HG02870 (cell line): ENCODE data around the gene SHANK1.

ENCODE experiments used
- ATAC-seq: cut with Tn5 transposase; IDR thresholded peaks from one replicate; pipeline ENCODE4 v1.9.1; 2021; ENCODE audit warnings: mild to moderate bottlenecking, moderate library complexity; ENCODE audit not compliant: unreplicated experiment

SHANK1 gene

DNA sequence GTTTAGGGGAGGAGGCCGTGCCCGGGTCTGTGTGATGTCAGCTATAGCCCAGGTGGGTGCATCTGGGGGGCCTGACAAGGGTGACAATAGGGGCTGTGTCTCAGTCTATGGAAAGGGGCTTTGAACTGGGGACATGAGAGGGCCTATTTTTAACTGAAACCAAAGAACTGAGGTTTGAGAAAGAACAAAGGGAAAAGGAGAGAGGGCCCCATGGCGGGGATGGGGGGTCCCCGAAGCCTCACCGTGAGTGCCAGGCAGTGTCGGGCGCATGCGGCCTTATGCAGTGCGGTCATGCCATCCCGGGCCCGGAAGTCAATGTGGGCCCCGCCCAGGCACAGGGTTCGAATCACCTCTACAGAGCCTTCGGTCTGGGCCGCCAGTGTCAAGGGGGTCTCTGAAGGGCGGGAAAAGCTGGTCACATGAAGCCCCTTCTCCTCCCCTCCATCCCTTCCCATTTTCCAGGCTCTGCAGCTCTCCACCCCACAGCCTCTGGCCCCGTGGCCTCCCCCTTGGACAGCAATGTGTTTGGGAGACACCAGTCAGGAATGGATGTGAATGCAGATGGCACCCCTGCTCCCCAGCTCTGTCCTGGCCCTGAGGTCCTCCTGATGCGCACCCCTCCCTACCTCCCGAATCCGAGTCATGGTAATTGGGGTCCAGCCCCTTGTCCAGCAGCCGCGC lies 5.9 kb downstream of the SHANK1 start:
- no peak for ATAC-seq

DNA sequence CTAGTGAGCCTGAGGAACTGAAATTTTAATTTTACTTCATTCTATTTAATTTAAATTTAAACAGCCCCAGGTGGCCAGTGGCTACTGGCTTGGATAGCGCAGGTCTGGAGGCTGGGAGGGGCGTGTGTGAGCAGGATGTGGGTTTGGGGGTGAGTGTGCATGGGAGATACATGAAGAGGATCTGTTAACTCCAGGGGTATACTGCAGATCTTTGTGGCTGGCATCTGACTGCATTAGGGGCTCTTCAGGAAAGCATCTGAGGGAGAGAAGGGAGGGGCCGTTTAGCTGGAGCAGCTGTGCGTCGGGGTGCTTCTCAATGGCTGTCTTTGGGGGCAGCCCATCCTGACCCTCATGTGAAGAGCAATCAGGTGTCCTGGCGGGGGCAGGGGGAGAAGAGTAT lies 6.8 kb downstream of the SHANK1 start:
- no peak for ATAC-seq

DNA sequence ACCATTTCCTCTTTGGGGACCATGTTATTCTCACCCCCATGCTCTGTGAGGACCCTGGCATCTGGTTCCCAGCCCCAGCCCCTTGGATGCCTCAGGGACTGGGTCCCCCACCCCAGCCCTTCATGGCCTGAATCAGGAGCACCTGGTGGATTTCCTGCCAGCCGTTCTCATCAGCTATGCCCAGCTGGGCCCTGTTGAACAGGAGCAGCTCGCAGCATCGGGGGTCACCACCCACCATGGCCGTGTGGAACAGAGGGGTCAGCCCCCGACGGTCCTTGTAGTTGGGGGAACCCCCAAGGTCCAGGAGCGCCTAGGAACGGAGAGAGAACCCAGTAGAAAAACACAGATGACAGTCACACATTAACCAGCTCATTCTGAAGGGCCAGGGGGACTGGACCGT lies 7.8 kb downstream of the SHANK1 start:
- no peak for ATAC-seq

DNA sequence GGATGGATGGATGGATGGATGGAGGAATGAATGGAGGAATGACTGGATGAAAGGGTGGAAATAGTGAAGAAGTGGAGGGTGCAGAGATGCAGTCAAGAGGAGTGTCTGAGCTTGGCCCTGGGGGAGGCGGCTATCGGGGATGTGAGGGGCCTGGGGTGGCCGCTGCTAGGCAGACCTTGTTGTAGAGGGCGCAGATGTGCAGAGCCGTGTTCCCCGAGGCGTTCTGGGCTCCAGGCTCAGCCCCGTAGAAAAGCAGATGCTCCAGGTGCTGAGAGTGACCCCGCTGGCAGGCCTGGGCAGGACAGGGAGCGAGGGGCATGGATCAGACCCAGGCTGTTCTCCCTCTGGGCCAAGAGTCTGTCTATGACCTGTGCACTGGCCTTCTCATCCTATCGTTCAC lies 8.4 kb downstream of the SHANK1 start:
- no peak for ATAC-seq

DNA sequence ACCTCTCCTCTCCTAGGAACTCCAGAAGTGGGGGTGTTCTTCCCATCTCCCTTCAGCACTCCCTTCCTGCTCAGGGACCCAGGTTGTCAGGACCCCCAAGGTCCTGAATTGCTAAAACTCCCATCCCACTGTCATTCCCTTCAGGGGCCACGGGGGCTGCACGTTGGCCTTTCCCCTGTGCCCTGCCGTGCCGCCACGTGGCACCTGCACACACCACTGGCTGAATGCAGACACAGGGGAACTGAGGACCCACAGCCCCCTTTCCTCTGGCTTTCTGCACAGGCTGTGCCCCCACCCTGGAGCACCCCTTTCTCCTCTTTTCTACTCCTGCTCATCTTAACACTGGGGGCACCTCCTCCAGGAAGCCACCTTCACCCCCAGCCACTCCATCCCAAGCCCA lies 9.0 kb downstream of the SHANK1 start:
- no peak for ATAC-seq

DNA sequence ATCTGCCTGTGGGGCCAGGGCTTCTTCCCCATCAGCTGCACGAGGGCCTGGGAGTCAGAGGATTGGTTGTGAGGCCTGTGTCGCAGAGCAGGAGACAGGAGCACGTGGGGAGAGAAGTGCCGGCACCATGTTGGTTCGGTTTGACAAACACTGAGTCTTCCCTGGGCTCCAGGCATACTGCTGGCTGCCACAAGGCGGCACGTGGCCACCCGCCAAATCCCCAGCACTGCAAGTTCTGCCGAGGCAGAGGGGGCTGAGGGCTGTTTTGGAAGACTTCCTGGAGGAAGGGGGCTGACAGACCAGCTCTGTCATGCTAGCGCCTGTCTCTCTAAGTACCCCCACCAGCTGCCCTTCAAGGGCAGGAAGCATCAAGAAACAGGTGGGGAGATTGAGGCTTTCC lies 9.5 kb downstream of the SHANK1 start:
- no peak for ATAC-seq

DNA sequence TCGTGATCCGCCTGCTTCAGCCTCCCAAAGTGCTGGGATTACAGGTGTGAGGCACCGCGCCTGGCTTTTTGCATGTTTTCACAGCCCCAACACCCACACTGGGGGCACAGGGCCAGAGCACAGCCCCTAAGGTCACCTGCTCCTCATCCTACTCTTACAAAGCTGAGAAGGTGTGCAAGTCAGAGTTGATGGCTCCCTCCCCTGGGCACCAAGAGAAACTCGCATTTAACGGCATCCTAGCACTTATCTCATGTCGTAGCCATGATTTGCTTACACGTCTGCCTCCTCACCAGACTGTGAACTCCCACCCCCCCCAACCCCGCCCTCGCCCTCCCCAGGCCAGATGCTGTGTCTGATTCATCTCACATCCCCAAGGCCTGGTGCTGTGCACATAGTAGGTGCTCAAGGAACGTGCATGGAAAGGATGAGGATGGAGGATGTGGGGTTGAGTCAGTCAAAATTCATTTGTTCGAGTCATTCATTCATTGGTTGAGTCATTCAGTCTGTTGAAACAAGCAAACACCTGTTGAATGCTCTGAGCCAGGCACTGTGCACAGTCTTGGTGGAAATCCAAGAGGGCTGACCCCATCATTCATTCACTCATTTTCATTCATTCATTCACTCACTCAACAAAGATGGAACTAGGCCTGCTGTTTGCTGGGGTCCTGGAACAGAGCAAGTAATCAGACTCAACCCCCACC lies 11.3 kb downstream of the SHANK1 start:
- no peak for ATAC-seq

DNA sequence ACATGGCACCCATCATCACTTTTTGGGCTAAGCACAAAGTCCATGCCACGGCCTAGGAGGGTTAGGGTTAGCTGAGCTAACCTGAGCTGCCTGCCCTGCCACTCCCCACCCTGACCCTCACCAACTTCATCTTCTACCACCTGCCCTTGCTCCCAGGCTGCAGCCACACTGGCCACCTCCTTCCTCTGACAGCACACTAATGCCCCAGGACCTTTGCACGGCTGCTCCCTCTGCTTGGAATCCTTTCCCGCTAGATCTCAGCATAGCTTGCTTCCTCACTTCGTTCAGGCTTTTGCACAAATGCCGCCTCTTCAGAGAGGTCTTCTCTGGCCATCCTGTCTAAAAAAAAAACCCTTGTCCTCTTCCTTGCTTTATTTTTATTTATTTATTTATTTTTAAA lies 13.2 kb downstream of the SHANK1 start:
- ATAC-seq = no peak

DNA sequence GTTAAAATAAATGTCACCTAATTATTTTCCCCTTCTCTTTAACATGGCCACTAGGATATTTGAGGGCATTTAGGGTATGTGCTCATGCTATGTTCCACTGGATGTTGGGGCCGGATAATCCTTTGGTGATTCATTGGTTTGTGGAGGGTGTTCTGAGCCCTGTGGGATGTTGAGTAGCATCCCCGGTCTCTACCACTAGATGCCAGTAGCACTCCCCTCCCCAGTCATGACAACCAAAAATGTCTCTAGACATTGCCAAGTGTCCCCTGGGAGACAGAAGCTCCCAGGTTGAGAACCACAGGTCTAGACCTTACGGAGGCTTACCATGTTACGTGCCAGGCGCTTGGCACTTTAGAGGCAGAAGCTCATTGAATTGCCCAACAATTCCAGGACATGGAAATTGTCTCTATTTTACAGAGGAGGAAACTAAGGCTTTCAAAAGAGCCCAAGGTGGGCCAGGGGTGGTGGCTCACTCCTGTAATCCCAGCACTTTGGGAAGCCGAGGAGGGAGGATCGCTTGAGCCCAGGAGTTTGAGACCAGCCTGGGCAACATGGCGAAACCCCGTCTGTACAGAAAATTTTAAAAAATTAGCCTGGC lies 14.1 kb downstream of the SHANK1 start:
- ATAC-seq = no peak

DNA sequence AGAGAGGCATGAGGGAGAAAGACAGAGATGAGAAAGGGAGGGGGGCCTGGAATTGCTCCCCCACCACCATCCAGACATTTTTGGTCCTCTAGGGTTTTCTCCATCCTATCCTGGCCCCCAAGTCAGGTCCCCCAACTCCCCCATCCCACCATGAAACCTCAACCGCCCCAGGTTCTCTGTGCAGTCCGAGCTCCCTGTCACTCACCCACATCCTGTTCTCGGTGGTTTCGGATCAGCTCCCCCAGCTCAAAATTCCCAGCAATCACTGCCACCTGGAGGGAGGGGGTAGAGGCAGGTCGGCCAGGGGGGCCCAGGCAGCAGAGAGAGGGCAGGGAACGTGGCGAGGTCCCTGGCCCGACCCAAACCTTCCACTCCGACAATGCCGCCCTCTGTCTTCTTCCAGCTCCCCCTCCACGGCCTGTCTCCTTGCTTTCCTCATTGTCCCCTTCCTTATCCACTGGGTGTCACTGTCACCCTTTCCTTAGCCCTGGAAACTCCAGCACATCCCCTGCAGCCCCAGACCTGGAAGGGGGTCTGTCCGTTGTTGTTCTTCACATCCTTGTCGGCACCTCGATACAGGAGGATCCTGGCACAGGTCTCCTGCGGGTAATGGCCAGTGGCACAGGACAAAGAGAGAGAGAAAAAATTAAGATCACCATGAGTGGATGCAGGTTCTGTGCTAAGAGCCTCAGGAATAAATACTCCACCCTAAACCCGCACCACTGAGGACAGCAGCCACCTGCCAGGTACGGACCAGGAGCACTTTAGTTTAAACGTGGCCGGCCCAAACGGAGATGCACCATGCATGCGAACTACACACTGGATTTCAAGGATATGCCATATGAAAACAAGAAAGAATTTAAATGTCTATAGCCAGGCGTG lies 15.4 kb downstream of the SHANK1 start:
- no peak for ATAC-seq

DNA sequence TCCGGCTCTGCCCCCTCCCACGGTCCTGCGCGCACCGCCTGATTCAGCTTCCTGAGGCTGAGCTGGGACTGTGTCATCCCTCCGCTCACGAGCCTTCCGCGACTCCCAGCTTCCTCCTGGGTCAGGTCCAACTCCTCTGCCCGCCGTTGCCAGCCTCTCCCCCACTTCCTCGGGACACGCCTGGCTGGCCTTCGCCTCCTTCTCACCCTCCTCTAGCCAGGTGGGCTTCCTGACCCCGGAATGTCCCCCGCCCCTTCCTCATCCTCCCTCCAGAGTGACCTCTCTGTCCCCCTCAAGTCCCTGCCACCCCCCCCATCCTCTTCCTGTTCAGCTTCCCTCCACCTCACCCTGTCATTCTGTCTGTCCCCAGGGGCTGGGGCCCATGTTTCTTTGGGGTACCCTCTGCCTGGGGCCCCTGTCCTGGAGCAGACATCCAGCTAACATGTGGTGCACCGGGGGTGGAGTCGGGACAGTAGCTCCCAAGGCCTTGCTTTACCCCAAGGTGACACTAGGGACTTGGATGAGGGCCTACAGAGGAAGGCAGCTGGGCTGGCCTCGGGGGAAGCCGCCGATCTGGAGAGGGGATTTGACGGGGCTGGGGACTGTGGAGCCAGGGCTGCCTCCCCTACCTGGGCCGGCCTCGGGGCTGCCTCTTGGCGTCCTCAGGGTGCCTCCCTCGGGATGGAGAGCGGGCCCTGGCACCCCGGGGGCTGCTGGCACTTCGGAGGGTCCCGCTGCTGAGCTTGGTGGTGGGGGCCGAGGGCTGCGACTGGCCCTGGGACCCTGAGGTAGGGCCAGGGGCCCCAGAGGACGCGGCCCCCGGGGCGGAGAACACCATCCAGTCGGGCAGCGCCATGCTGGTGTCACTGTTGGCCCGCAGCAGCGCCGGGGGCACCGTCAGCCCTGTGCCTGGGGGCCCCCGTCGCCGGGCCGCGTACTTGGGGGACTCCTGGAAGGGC lies 16.5 kb downstream of the SHANK1 start:
- ATAC-seq = no peak

DNA sequence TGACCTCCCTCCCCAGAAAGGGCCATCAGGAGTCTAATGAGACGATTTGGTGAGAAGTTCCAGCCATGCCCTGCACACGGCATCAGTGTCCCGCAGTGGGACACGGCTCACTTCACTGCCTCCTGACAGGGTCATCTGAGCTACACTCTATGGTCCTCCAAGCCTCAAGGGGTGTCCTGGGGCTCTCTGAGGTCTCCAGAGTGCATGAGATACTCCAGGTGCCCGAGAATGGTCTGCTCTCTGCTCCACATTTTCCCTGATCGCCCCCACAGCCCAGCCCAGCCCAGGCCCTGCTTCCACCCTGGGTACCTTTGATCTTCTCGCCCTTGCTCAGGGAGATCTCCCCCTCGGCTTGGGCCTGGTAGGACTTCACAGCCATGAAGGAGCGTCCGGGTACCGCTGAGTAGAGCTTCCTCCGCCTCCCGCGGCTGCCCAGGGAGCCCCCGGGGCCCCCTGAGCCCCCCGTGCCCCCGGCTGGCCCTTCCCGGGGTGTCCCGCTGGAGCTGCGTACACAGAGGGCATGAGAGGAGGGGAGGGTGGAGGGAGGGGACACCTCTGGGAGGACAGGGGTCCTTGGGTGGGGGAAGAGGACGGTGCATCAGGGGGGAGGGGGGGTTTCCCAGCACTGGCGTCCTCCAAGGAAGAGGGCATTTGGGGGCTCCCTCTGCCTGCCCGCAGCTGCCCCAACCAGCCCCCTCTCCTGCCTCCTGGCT lies 17.3 kb downstream of the SHANK1 start:
- no peak for ATAC-seq

DNA sequence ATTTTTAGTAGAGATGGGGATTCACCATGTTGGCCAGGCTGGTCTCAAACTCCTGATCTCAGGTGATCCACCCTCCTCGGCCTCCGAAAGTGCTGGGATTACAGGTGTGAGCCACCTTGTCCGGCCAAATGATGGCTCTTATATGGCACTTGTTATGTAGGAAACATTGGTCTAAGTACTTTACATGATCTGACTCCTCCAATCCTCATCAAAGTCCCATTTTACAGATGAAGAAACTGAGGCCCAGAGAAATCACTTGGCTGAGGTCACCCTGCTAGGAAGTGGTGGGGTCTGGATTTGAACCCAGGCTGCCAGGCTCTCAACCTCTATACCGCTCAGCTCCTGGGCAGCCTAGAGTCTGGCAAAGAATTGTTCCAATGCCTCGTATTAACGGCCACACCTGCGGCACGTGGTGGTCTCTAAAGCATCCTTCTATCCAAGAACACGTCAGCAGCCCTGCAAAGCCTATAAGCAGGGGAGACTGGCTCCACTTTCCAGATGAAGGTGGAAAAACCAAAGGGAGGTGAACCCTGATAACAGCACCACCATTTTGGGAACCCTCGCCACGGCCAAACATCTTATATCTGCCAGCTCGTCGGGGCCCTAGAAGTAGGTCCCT lies 18.1 kb downstream of the SHANK1 start:
- no peak for ATAC-seq

DNA sequence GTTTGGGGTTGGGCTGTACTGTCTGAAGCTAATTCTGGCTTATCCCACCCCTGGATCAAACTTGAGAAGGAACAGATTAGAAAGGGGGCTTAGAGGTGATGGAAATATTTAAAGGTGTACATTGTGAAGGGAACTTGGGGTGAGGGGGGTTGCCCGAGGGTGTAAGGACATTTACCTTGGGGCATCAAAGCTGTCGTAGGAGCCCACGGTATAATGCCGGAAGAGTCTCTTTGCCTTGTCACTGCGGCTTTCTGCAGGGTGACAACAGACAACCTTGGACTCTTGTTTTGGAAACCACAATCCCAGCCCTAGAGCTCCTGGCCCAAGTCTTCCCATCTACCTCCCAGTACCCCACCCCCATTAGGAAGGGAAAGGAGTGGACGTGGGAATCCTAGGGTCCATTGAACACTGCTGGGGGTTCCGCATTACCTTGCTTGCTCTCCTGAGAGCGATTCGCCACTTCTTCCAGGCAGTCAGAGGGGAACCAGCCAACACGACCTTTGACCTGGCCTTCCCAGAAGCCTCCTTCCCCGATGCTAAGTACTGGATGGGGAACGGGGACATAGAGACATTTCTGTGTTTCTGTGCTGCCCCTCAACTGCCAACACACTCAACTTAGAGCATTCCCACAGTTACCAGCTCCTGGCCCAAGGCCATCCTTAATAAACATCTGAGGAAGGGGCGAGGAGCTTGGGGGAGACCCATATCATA lies 22.0 kb downstream of the SHANK1 start:
- ATAC-seq = no peak

DNA sequence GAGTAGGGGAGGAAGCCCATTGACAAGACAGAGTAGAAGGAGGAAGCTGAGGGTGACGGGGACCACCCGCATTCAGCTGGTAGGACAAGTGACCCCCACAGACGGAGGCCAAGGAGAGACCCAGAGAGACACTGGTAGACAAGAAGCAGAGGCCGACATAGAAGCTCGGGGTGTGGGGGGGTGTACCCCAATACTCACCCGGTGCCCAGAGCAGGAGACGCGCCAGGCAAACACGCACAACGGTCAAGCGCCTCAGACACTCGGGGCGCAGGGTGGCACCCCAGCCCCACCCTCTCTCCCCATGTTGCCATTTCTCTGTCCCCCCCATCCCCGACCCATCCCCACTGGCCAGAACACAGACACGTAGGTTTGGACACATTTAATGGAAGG lies 23.5 kb downstream of the SHANK1 start:
- no peak for ATAC-seq

DNA sequence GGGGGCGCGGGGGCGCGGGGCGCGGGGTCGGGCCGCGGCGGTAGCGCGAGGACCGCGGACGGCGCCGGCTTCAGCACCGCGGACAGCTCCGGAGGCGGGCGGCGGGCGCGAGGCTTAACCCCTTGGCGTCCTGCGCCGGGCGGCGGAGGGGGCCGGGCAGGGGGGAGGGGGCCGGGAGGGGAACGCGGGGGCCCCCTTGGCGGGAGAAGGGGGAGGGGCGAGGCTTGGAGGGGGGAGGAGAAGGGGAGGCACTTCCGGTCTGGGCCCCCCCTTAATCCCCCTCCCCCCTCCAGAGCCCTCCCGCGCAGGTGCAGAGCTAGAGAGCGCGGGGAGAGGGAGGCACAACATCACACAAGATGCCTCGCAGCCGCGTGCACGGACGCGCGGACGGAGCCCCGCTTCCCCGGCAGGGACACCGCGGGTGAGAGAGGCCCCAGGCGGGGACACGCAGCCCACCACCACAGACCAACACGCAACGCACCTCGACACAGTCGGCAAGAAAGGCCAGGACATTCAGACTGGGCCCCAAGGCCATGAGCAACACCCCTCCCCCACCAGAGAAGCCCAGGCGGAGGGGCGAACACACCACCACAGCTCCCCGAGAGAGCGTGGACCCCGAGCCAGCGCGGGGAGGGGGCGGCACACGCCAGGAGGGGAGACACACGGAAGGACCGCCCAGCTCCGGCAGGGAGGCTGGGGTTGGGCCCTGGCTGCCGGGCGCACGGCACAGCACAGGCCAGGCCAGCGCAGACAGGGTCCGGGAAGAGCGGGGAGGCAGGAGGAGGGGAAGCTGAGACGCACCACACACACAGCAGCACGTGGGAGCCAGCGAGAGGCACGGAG lies 24.1 kb downstream of the SHANK1 start:
- no peak for ATAC-seq

DNA sequence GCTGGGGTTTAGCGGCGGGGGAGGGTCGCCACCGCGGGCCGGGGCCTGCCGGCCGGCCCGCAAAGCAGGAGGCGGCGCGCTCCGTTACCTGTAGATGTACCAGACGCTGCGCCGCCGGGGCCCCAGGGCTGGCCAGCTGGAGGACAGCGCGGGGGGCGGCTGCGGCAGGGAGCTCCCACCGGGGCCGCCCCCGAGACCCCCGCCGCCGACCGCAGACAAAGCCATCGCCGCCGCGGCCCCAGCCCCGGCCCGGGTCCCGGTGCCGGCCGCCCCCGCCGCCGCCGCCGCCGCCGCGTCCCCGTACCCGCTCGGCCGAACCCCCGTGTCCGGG lies 24.8 kb downstream of the SHANK1 start:
- no peak for ATAC-seq
